ENCODE results near the gene VMP1. TPM values are rescaled to one million over a fixed set of nuclear protein-coding genes. Genes with fewer than 3 reads are reported as not detected.
"Not testable (repeated sequence)": the region's sequence is repeated elsewhere in the genome, so short reads cannot be mapped to it uniquely, and the experiment has no call there.

VMP1 gene
- total and polyA plus RNA-seq, 2 of the 13 experiments (the other 11 are each of a cell fraction or from before 2014, with no cell fraction given), result 186 to 271 TPM

DNA sequence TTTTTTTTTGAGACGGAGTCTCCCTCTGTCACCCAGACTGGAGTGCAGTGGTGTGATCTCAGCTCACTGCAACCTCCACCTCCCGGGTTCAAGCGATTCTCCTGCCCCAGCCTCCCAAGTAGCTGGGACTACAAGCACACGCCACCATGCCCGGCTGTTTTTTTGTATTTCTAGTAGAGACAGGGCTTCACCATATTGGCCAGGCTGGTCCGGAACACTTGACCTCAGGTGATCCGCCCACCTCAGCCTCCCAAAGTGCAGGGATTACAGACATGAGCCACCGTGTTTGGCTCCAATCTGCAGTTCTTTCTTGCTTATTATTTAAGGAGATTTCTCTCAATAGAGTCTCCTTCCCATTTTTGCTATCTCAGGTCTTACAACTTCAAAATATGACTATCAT is 82.4 kb downstream of the VMP1 start (continued):
- 0 out of 2 replicates have a peak, but pooled peaks have one; percentile 9 for TF ChIP-seq RCOR2 (CRISPR knock-in tag; IDR thresholded peaks at IDR 0.05)

DNA sequence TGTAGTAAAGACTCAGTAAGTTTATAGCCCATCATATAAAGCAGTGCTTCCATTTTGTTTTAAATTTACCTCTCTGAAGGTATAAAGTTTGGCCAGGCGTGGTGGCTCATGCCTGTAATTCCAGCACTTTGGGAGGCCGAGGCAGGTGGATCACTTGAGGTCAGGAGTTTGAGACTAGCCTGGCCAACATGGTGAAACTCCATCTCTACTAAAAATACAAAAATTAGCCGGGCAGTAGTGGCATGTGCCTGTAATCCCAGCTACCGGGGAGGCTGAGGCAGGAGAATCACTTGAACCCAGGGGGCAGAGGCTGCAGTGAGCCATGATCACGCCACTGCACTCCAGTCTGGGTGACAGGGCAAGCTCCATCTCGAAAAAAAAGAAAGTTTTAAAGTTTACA is 83.0 kb downstream of the VMP1 start:
- intact Hi-C loops (cut with micrococcal nuclease; ENCODE audit: unreplicated experiment); DNase-seq (ENCODE audit: low spot score); FAIRE-seq; BruUV-seq (replicated peaks); H4K20me1 ChIP-seq (ENCODE audit: insufficient read depth, low read length); H3K36me3 ChIP-seq (replicated peaks in 1 of 2; ENCODE audit: control insufficient read depth in 1 of 2, insufficient read depth in 2 of 2, low read length in 2 of 2); CTCF ChIA-PET (ENCODE audit: low intra/inter-chr PET ratio, low total read pairs); ATAC-seq; H3K27me3 ChIP-seq (ENCODE audit: control insufficient read depth in 1 of 2, insufficient read depth in 2 of 2, low read length in 2 of 2); H3K9me3 ChIP-seq (ENCODE audit: low read length); H3K4me2 ChIP-seq (ENCODE audit: low read depth, low read length); H3K79me2 ChIP-seq (ENCODE audit: insufficient read depth, low read length); H3K4me3 ChIP-seq (replicated peaks in 1 of 3; ENCODE audit: insufficient read depth in 1 of 3, low read depth in 2 of 3, low read length in 3 of 3); H3K9ac ChIP-seq (ENCODE audit: insufficient read depth, low read depth, low read length); H2AFZ ChIP-seq (ENCODE audit: low read length): not testable (repeated sequence)
- H3K4me1 ChIP-seq (ENCODE audit: insufficient read depth, low read length), result peaks cover 72% of the 10 kb centered on the region
- WGBS (ENCODE audit: low lambda C conversion rate), result 98% methylated on average over 6 of the region's 6 CpGs
- POLR2A ChIA-PET, result interaction anchor here (8.5 to 9.8 kb wide), 2 partner anchors 38 to 50 kb away, joined by 124 to 501 read pairs; no protein-coding TSS in a partner anchor
- peak overlapping the region; percentile 97 for H3K27ac ChIP-seq (ENCODE audit: extremely low read length, insufficient read depth, low read length)
- in situ Hi-C loops (cut with HindIII; ENCODE audit: extremely low pct_ligation_motif_present, low pct_unique_long_range_greater_than_20kb), result loop anchor here (5.0 kb wide), 1 partner anchor 33 kb away; no protein-coding TSS in a partner anchor

DNA sequence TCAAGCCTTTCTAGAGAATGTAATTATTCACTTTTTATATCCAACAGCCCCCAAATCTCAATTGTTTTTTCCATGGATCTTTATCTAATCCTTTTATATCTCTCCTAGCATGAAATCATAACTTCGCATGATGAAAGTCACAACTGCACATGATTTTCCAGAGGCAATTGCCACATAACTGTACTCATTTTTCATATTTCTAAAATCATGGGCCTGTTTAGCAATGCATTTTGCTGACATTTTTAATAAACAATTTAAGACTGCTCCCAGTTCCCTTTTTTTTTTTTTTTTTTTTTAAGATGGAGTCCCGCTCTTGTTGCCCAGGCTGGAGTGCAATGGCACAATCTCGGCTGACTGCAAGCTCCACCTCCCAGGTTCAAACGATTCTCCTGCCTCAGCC is 83.5 kb downstream of the VMP1 start:
- ChIA-PET CTCF (ENCODE audit: low intra/inter-chr PET ratio, low total read pairs) (no interaction called here), POLR2A (interaction anchor here (8.5 to 9.8 kb wide), 2 partner anchors 38 to 49 kb away, joined by 124 to 501 read pairs; no protein-coding TSS in a partner anchor)
- no peak for FAIRE-seq
- Histone ChIP-seq H2AFZ (ENCODE audit: low read length) (no peak overlapping the region), H3K79me2 (ENCODE audit: insufficient read depth, low read length) (peaks cover 8% of the 10 kb centered on the region), H3K4me3 (replicated peaks in 1 of 3; ENCODE audit: insufficient read depth in 1 of 3, low read depth in 2 of 3, low read length in 3 of 3) (no peak overlapping the region), H3K9me3 (ENCODE audit: low read length) (no peaks in the 10 kb centered on the region), H3K27ac (ENCODE audit: extremely low read length, insufficient read depth, low read length) (no peak overlapping the region), H3K36me3 (replicated peaks in 1 of 2; ENCODE audit: control insufficient read depth in 1 of 2, insufficient read depth in 2 of 2, low read length in 2 of 2) (peaks cover 0 to 8% of the 10 kb centered on the region in 2 experiments; a peak in 1 of 5 replicates), H3K4me2 (ENCODE audit: low read depth, low read length) (no peak overlapping the region), H4K20me1 (ENCODE audit: insufficient read depth, low read length) (no peaks in the 10 kb centered on the region), H3K4me1 (ENCODE audit: insufficient read depth, low read length) (peaks cover 67% of the 10 kb centered on the region), H3K27me3 (ENCODE audit: control insufficient read depth in 1 of 2, insufficient read depth in 2 of 2, low read length in 2 of 2) (no peaks in the 10 kb centered on the region), H3K9ac (ENCODE audit: insufficient read depth, low read depth, low read length) (no peak overlapping the region)
- no TSS peak for BruUV-seq (replicated peaks)
- no peak for DNase-seq (ENCODE audit: low spot score)
- ATAC-seq, result no peak
- intact Hi-C loops (cut with micrococcal nuclease; ENCODE audit: unreplicated experiment) (no loop called here), in situ Hi-C loops (cut with HindIII; ENCODE audit: extremely low pct_ligation_motif_present, low pct_unique_long_range_greater_than_20kb) (loop anchor here (5.0 kb wide), 1 partner anchor 34 kb away; no protein-coding TSS in a partner anchor)
- 97% methylated on average over 4 of the region's 4 CpGs for WGBS (ENCODE audit: low lambda C conversion rate)
- TF ChIP-seq, protein P1, sequence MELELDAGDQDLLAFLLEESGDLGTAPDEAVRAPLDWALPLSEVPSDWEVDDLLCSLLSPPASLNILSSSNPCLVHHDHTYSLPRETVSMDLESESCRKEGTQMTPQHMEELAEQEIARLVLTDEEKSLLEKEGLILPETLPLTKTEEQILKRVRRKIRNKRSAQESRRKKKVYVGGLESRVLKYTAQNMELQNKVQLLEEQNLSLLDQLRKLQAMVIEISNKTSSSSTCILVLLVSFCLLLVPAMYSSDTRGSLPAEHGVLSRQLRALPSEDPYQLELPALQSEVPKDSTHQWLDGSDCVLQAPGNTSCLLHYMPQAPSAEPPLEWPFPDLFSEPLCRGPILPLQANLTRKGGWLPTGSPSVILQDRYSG (CRISPR knock-in tag; IDR thresholded peaks at IDR 0.05), result no peak
- TF ChIP-seq HCFC1 (IDR thresholded peaks at IDR 0.05; ENCODE audit: low read depth, low read length), result no peak
- no peak for TF ChIP-seq SRSF1 (optimal IDR thresholded peaks at IDR 0.05; ENCODE audit: low read depth, low read length)
- TF ChIP-seq ZNF432 (CRISPR knock-in tag; IDR thresholded peaks at IDR 0.05; ENCODE audit: borderline replicate concordance), result no peak
- TF ChIP-seq ATRX (CRISPR knock-in tag; IDR thresholded peaks at IDR 0.05; ENCODE audit: borderline replicate concordance), result no peak
- no peak for TF ChIP-seq NFE2L2 (IDR thresholded peaks at IDR 0.05; ENCODE audit: low read length)
- TF ChIP-seq, protein P2, sequence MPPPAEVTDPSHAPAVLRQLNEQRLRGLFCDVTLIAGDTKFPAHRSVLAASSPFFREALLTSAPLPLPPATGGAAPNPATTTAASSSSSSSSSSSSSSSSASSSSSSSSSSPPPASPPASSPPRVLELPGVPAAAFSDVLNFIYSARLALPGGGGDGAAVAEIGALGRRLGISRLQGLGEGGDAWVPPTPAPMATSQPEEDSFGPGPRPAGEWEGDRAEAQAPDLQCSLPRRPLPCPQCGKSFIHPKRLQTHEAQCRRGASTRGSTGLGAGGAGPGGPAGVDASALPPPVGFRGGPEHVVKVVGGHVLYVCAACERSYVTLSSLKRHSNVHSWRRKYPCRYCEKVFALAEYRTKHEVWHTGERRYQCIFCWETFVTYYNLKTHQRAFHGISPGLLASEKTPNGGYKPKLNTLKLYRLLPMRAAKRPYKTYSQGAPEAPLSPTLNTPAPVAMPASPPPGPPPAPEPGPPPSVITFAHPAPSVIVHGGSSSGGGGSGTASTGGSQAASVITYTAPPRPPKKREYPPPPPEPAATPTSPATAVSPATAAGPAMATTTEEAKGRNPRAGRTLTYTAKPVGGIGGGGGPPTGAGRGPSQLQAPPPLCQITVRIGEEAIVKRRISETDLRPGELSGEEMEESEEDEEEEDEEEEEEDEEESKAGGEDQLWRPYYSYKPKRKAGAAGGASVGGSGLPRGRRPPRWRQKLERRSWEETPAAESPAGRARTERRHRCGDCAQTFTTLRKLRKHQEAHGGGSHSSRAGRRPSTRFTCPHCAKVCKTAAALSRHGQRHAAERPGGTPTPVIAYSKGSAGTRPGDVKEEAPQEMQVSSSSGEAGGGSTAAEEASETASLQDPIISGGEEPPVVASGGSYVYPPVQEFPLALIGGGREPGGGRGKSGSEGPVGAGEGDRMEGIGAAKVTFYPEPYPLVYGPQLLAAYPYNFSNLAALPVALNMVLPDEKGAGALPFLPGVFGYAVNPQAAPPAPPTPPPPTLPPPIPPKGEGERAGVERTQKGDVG (CRISPR knock-in tag; IDR thresholded peaks at IDR 0.05; ENCODE audit: borderline replicate concordance), result no peak
- TF ChIP-seq ZFP82 (CRISPR knock-in tag; IDR thresholded peaks at IDR 0.05; ENCODE audit: borderline replicate concordance), result no peak
- TF ChIP-seq, protein P3, sequence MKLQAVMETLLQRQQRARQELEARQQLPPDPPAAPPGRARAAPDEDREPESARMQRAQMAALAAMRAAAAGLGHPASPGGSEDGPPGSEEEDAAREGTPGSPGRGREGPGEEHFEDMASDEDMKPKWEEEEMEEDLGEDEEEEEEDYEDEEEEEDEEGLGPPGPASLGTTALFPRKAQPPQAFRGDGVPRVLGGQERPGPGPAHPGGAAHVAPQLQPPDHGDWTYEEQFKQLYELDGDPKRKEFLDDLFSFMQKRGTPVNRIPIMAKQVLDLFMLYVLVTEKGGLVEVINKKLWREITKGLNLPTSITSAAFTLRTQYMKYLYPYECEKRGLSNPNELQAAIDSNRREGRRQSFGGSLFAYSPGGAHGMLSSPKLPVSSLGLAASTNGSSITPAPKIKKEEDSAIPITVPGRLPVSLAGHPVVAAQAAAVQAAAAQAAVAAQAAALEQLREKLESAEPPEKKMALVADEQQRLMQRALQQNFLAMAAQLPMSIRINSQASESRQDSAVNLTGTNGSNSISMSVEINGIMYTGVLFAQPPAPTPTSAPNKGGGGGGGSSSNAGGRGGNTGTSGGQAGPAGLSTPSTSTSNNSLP (IDR thresholded peaks at IDR 0.05; ENCODE audit: low read depth, low read length), result no peak
- TF ChIP-seq ELF4 (CRISPR knock-in tag; IDR thresholded peaks at IDR 0.05; ENCODE audit: borderline replicate concordance), result no peak
